Uterine smooth muscle cell (primary cell): ENCODE data around the gene UBR4. TPM values are rescaled to one million over a fixed set of nuclear protein-coding genes. Genes with fewer than 3 reads are reported as not detected.

Experiments used
- total RNA-seq: library from RNA; depleted of rRNA; stranded (reverse); fragments of >200 nt; gene quantifications from 2 replicates; pipeline ENCODE4 v1.2.3, GENCODE V29; 2014

UBR4 gene
- total RNA-seq, result 153 and 165 TPM in 2 replicates

GRCh38 chr1:19209990-19210771 is at the start of gene UBR4:
UBR4 (minus strand) TSS chr1:19210266; CDS start chr1:19210248, 18 bp downstream.

GRCh38 chr1:19251305-19252196 is 41.5 kb upstream of the UBR4 start, which contains the start of the genes EMC1 and MRTO4:
EMC1 (minus strand) TSS chr1:19251524; CDS start chr1:19251509, 15 bp downstream.
MRTO4 (plus strand) TSS chr1:19251805; CDS start chr1:19251836, 31 bp downstream.

Other genes with a start within 250 kb of the UBR4 start
- 77.9 and 89.5 TPM in 2 replicates for gene EMC1, start 41.3 kb upstream of the UBR4 start, total RNA-seq
- 27.7 and 58.4 TPM in 2 replicates for gene MRTO4, start 41.5 kb upstream of the UBR4 start, total RNA-seq
- gene AKR7A3, start 78.5 kb upstream of the UBR4 start, total RNA-seq, result 0.44 and 0.62 TPM in 2 replicates
- gene AKR7A2, start 101.9 kb upstream of the UBR4 start, total RNA-seq, result 84.1 and 104 TPM in 2 replicates
- gene SLC66A1, start 102.1 kb upstream of the UBR4 start, total RNA-seq, result 22.6 and 23.2 TPM in 2 replicates